H1 (cell line): Measurements from ENCODE around the gene PIK3R3. TPM values are rescaled to one million over a fixed set of nuclear protein-coding genes. Genes with fewer than 3 reads are reported as not detected.

ENCODE experiments used
- CTCF ChIA-PET: fragments of 300-600 bp; sonication (Branson Sonifier 250); formaldehyde crosslinking; loops from one replicate; lab custom pipeline; 2021; ENCODE audit not compliant: partially characterized antibody; lab: Charles Lee
- POLR2A ChIA-PET: fragments of 300-600 bp; sonication (Branson Sonifier 250); formaldehyde crosslinking; loops from one replicate; lab custom pipeline; 2021; ENCODE audit warnings: inconsistent platforms; ENCODE audit not compliant: partially characterized antibody; lab: Charles Lee
- DNase-seq, 2 experiments: peaks; one replicate each; pipeline versions ENCODE4 v3.0.0 to v3.0.0-alpha.2; 2010 to 2022; ENCODE audit warnings: low spot score in 2 of 2, low read depth in 1 of 2, mixed read lengths in 1 of 2
- FAIRE-seq: peaks from 2 replicates; lab custom pipeline; 2011; peaks lifted over from hg19 to GRCh38; lab: Jason Lieb, UNC
- H2AFZ ChIP-seq: 2 replicates; pipeline ENCODE4 v1.8.1; 2012; ENCODE audit warnings: low read length, inconsistent platforms
- H2AK5ac ChIP-seq: 2 replicates; pipeline ENCODE4 v1.6.1; 2013; ENCODE audit warnings: low read depth, low read length
- H2BK120ac ChIP-seq: replicated peaks from 2 replicates; pipeline ENCODE3; 2013; ENCODE audit warnings: low read depth, low read length, inconsistent platforms
- H2BK12ac ChIP-seq: 2 replicates; pipeline ENCODE4 v1.6.1; 2013; ENCODE audit warnings: low read depth, low read length
- H2BK15ac ChIP-seq: 2 replicates; pipeline ENCODE4 v1.6.1; 2013; ENCODE audit warnings: low read length
- H2BK20ac ChIP-seq: 2 replicates; pipeline ENCODE4 v1.6.1; 2013; ENCODE audit warnings: low read length
- H2BK5ac ChIP-seq: 2 replicates; pipeline ENCODE4 v1.6.1; 2013; ENCODE audit warnings: low read depth, low read length
- H3K14ac ChIP-seq: 2 replicates; pipeline ENCODE4 v1.6.1; 2013; ENCODE audit warnings: inconsistent platforms; ENCODE audit not compliant: insufficient read length
- H3K18ac ChIP-seq: 2 replicates; pipeline ENCODE4 v1.6.1; 2013; ENCODE audit warnings: low read length; ENCODE audit errors: extremely low read depth
- H3K23ac ChIP-seq: 2 replicates; pipeline ENCODE4 v1.6.1; 2013; ENCODE audit warnings: inconsistent platforms; ENCODE audit not compliant: insufficient read length
- H3K23me2 ChIP-seq: 2 replicates; pipeline ENCODE4 v1.6.1; 2013; ENCODE audit warnings: low read depth, low read length
- H3K27ac ChIP-seq: 2 replicates; pipeline ENCODE4 v1.6.1; 2011; ENCODE audit warnings: low read depth, low read length, inconsistent platforms
- H3K27me3 ChIP-seq, 4 experiments: replicated peaks in 1 of 4; 1 replicate in 1 of 4; 2 replicates in 3 of 4; pipeline versions ENCODE4 v1.6.1 to v1.8.1; 2011 to 2013; ENCODE audit warnings: low read length in 3 of 4, mild to moderate bottlenecking in 3 of 4, inconsistent platforms in 2 of 4, mixed read lengths in 2 of 4, moderate library complexity in 1 of 4; ENCODE audit not compliant: control insufficient read depth in 3 of 4, insufficient read depth in 3 of 4; ENCODE audit errors: extremely low read depth in 1 of 4
- H3K36me3 ChIP-seq, 4 experiments: 2 replicates each; pipeline versions ENCODE4 v1.6.1 to v1.8.1; 2011 to 2013; ENCODE audit warnings: mild to moderate bottlenecking in 4 of 4, low read length in 3 of 4, moderate library complexity in 2 of 4, control low read depth in 1 of 4, inconsistent platforms in 1 of 4; ENCODE audit not compliant: insufficient read depth in 4 of 4, control insufficient read depth in 2 of 4
- H3K4ac ChIP-seq: replicated peaks from 2 replicates; pipeline ENCODE3; 2013; ENCODE audit warnings: low read length, low read depth, mixed read lengths, inconsistent platforms; ENCODE audit not compliant: insufficient read length
- H3K4me1 ChIP-seq, 4 experiments: replicated peaks in 1 of 4; 1 replicate in 1 of 4; 2 replicates in 3 of 4; pipeline versions ENCODE4 v1.6.1 to v1.8.1; 2011 to 2013; ENCODE audit warnings: low read length in 3 of 4, inconsistent platforms in 2 of 4, mixed read lengths in 1 of 4; ENCODE audit not compliant: insufficient read depth in 4 of 4, control insufficient read depth in 3 of 4
- H3K4me2 ChIP-seq, 2 experiments: 2 replicates each; pipeline versions ENCODE4 v1.6.1 to v1.8.1; 2011 to 2013; ENCODE audit warnings: low read depth in 2 of 2, low read length in 2 of 2, control low read depth in 1 of 2, inconsistent platforms in 1 of 2, mild to moderate bottlenecking in 1 of 2; ENCODE audit not compliant: insufficient read depth in 1 of 2
- H3K4me3 ChIP-seq, 4 experiments: fragments of 200-600, 300-600 bp in 1 of 4; sonication (generic), shearing (Covaris generic), sonication (Bioruptor Twin) in 1 of 4; 2 replicates each; pipeline versions ENCODE4 v1.5.1 to v1.8.1; 2011 to 2016; ENCODE audit warnings: low read length in 4 of 4, low read depth in 3 of 4, control low read depth in 2 of 4, inconsistent platforms in 2 of 4, mild to moderate bottlenecking in 2 of 4, mixed read lengths in 1 of 4, moderate library complexity in 1 of 4; ENCODE audit not compliant: insufficient read depth in 2 of 4; ENCODE audit errors: extremely low read depth in 1 of 4
- H3K56ac ChIP-seq: replicated peaks from 2 replicates; pipeline ENCODE3; 2013; ENCODE audit warnings: low read depth, mild to moderate bottlenecking, mixed read lengths, low read length, inconsistent platforms; ENCODE audit not compliant: insufficient read length
- H3K79me1 ChIP-seq: 2 replicates; pipeline ENCODE4 v1.6.1; 2013; ENCODE audit warnings: low read depth, low read length, control low read depth
- H3K79me2 ChIP-seq, 2 experiments: 2 replicates each; pipeline versions ENCODE4 v1.6.1 to v1.8.1; 2012 to 2013; ENCODE audit warnings: low read length in 2 of 2, mild to moderate bottlenecking in 2 of 2, inconsistent platforms in 1 of 2; ENCODE audit not compliant: insufficient read depth in 2 of 2, control insufficient read depth in 1 of 2
- H3K9ac ChIP-seq, 4 experiments: replicated peaks in 1 of 4; 1 replicate in 1 of 4; 2 replicates in 3 of 4; pipeline versions ENCODE4 v1.6.1 to v1.8.1; 2011 to 2013; ENCODE audit warnings: low read depth in 3 of 4, low read length in 3 of 4, control low read depth in 2 of 4, mild to moderate bottlenecking in 2 of 4, moderate library complexity in 2 of 4, inconsistent platforms in 1 of 4; ENCODE audit errors: extremely low read depth in 1 of 4
- H3K9me3 ChIP-seq, 2 experiments: 2 replicates each; pipeline versions ENCODE4 v1.6.1 to v1.8.1; 2012 to 2013; ENCODE audit warnings: mild to moderate bottlenecking in 2 of 2, moderate library complexity in 2 of 2, control low read depth in 1 of 2, inconsistent platforms in 1 of 2, low read depth in 1 of 2, low read length in 1 of 2, mixed read lengths in 1 of 2; ENCODE audit not compliant: insufficient read depth in 2 of 2
- H4K20me1 ChIP-seq, 2 experiments: replicated peaks in 1 of 2; 2 replicates each; pipeline versions ENCODE3 to v1.8.1; 2011 to 2013; ENCODE audit warnings: inconsistent platforms in 2 of 2, low read length in 2 of 2, mild to moderate bottlenecking in 1 of 2; ENCODE audit not compliant: insufficient read depth in 2 of 2, control insufficient read depth in 1 of 2
- H4K5ac ChIP-seq: 2 replicates; pipeline ENCODE4 v1.6.1; 2013; ENCODE audit warnings: low read length, low read depth, mixed read lengths, inconsistent platforms; ENCODE audit not compliant: insufficient read length
- H4K8ac ChIP-seq: 2 replicates; pipeline ENCODE4 v1.8.0; 2013; ENCODE audit warnings: mild to moderate bottlenecking, moderate library complexity, low read length, inconsistent platforms; ENCODE audit not compliant: insufficient read depth; ENCODE audit errors: extremely low read depth
- H4K91ac ChIP-seq: replicated peaks from 2 replicates; pipeline ENCODE3; 2013; ENCODE audit warnings: low read length, mixed read lengths, inconsistent platforms; ENCODE audit not compliant: insufficient read length
- ATF3 ChIP-seq: IDR thresholded peaks from 2 replicates; pipeline ENCODE4 v1.6.1; 2011; ENCODE audit warnings: low read depth, mild to moderate bottlenecking, low read length; ENCODE audit not compliant: insufficient read depth
- EGR1 ChIP-seq: IDR thresholded peaks from 2 replicates; pipeline ENCODE4 v1.6.1; 2011; ENCODE audit warnings: low read depth, low read length, borderline replicate concordance
- EZH2 ChIP-seq: fragments of 200-600 bp; sonication (generic); IDR thresholded peaks from 2 replicates; pipeline ENCODE4 v1.7.1; 2012; ENCODE audit warnings: low read depth, mild to moderate bottlenecking, moderate library complexity, low read length, inconsistent platforms; ENCODE audit not compliant: severe bottlenecking
- FOSL1 ChIP-seq: IDR thresholded peaks from 2 replicates; pipeline ENCODE4 v1.6.1; 2011; ENCODE audit warnings: mild to moderate bottlenecking, low read depth, low read length, moderate library complexity; ENCODE audit not compliant: insufficient read depth
- HDAC2 ChIP-seq, 2 experiments: fragments of 300-600 bp in 1 of 2; sonication (generic) in 1 of 2; IDR thresholded peaks; 2 replicates each; pipeline ENCODE4 v1.6.1; 2011 to 2012; ENCODE audit warnings: low read depth in 2 of 2, low read length in 2 of 2, mild to moderate bottlenecking in 2 of 2, moderate library complexity in 2 of 2, borderline replicate concordance in 1 of 2, inconsistent platforms in 1 of 2
- KDM5A ChIP-seq: fragments of 200-600 bp; IDR thresholded peaks from 2 replicates; pipeline ENCODE4 v1.7.1; 2012; ENCODE audit warnings: mild to moderate bottlenecking, low read length, inconsistent platforms, mixed read lengths
- MAX ChIP-seq: IDR thresholded peaks from 2 replicates; pipeline ENCODE4 v1.6.1; 2012; ENCODE audit warnings: inconsistent platforms
- PHF8 ChIP-seq: fragments of 200-600 bp; sonication (generic); conservative IDR thresholded peaks from 2 replicates; pipeline ENCODE4 v1.7.1; 2012; ENCODE audit warnings: low read depth, mild to moderate bottlenecking, inconsistent platforms, low read length, moderate library complexity
- SAP30 ChIP-seq: fragments of 300-600 bp; sonication (generic); IDR thresholded peaks from 2 replicates; pipeline ENCODE4 v1.7.1; 2012; ENCODE audit warnings: low read length, moderate library complexity, mild to moderate bottlenecking, inconsistent platforms; ENCODE audit not compliant: insufficient read depth, insufficient replicate concordance
- SP4 ChIP-seq: IDR thresholded peaks from 2 replicates; pipeline ENCODE4 v1.6.1; 2012; ENCODE audit warnings: low read length, inconsistent platforms
- TBP ChIP-seq: IDR thresholded peaks from 2 replicates; pipeline ENCODE4 v1.6.1; 2011; ENCODE audit warnings: low read depth, low read length, improper control_type of control experiment
- TCF12 ChIP-seq: IDR thresholded peaks from 2 replicates; pipeline ENCODE4 v1.6.1; 2011; ENCODE audit warnings: low read depth, mild to moderate bottlenecking, low read length
- TEAD4 ChIP-seq: IDR thresholded peaks from 2 replicates; pipeline ENCODE4 v1.6.1; 2012; ENCODE audit warnings: low read depth, low read length, inconsistent platforms, mixed read lengths
- WGBS, 2 experiments: shearing (Covaris generic) in 1 of 2; methylation state at CpG; one replicate each; pipeline versions ENCODE4 v1.1.6 to v1.1.7; 2013 to 2015; ENCODE audit warnings: low lambda C conversion rate in 2 of 2, mixed read lengths in 2 of 2, inconsistent platforms in 1 of 2, low coverage in 1 of 2, missing lambda C conversion rate in 1 of 2; ENCODE audit not compliant: insufficient replicate concordance in 2 of 2, insufficient coverage in 1 of 2, insufficient read length in 1 of 2; ENCODE audit errors: extremely low coverage in 1 of 2, missing lambda C conversion rate in 1 of 2; 5-methylcytosine and 5-hydroxymethylcytosine counted together
- polyA plus RNA-seq, 7 experiments: library from polyadenylated mRNA; depleted of rRNA in 3 of 7; stranded (reverse) in 5 of 7; unstranded in 2 of 7; fragments of >200 nt in 5 of 7; fragments of 200-250 nt in 2 of 7; gene quantifications; 1 replicate in 5 of 7; 2 replicates in 1 of 7; 4 replicates in 1 of 7; pipeline versions ENCODE4 v1.2.1 to v1.2.3, GENCODE V29; 2011 to 2013; ENCODE audit warnings: missing spikeins in 2 of 7, mixed read lengths in 2 of 7
- total RNA-seq: library from RNA; stranded (reverse); fragmentation: NEBNext Ultra II Directional; extraction: Animal tissue kit (Norgen Biotek cat#: 25700); gene quantifications from 2 replicates; pipeline ENCODE4 v1.2.1, GENCODE V29; 2021

Gene PIK3R3
- total and polyA plus RNA-seq, 2 of the 8 experiments (the other 6 are each of a cell fraction or from before 2014, with no cell fraction given): 5.3 to 13.6 TPM

GRCh38 chr1:46061146-46061545 is 71.3 kb downstream of the PIK3R3 start:
- Histone ChIP-seq H3K4me2 (no peak overlapping the region), H3K27ac (no peak overlapping the region), H3K56ac (no peak overlapping the region), H3K23me2 (no peaks in the 10 kb centered on the region; the same call in 1 of the 2 replicates), H2BK5ac (no peak overlapping the region), H3K9ac (no peak overlapping the region), H3K23ac (no peak overlapping the region), H3K4ac (no peak overlapping the region), H4K20me1 (no peaks in the 10 kb centered on the region), H3K4me1 (no peaks in the 10 kb centered on the region; a peak in 1 of 7 replicates), H2BK12ac (no peak overlapping the region), H3K4me3 (no peak overlapping the region), H4K91ac (no peak overlapping the region), H2AK5ac (no peak overlapping the region), H3K36me3 (peaks cover 0 to 14% (median 6%) of the 10 kb centered on the region in 4 experiments; a peak in 6 of 8 replicates), H2BK20ac (no peak overlapping the region), H4K8ac (no peak overlapping the region), H3K27me3 (no peaks in the 10 kb centered on the region), H2BK15ac (no peak overlapping the region), H3K79me2 (no peaks in the 10 kb centered on the region), H3K9me3 (peaks cover 0 to 4% of the 10 kb centered on the region in 2 experiments; a peak in 2 of 4 replicates), H2AFZ (no peak overlapping the region), H3K14ac (no peak overlapping the region), H3K79me1 (no peaks in the 10 kb centered on the region), H2BK120ac (no peak overlapping the region), H4K5ac (no peak overlapping the region), H3K18ac (no peak overlapping the region)
- FAIRE-seq: no peak
- ChIA-PET POLR2A (interaction anchor here (1.4 kb wide), 1 partner anchor 71 kb away, joined by 3 read pairs; the partner anchor contains the start of gene PIK3R3), CTCF (interaction anchor here (0.8 to 1.6 kb wide), 6 partner anchors 11 to 118 kb away, joined by 3 to 5 read pairs (median 4); no protein-coding TSS in a partner anchor)
- DNase-seq: no peak
- WGBS, 2 experiments: 65% methylated on average over 3 of the region's 3 CpGs; no CpG with 5 or more reads in 1 of the 2 experiments
- TF ChIP-seq EZH2 (no peak), SAP30 (no peak), EGR1 (no peak), KDM5A (no peak), PHF8 (no peak), MAX (no peak), TBP (no peak), ATF3 (no peak), TCF12 (no peak), FOSL1 (no peak), SP4 (no peak), TEAD4 (no peak), HDAC2 (IDR thresholded peaks at IDR 0.05; ENCODE audit: borderline replicate concordance in 1 of 2, low read depth in 2 of 2, low read length in 2 of 2) (no peak)
